Stimulated activated CD4-positive, alpha-beta T cell treated with anti-CD3 and anti-CD28 coated beads, Interleukin-1b, Interleukin-23, amount 100 ng/mL, for 48 hours (primary cell): Measurements from ENCODE around the gene CLEC4M.
"Not testable (repeated sequence)": the region's sequence is repeated elsewhere in the genome, so short reads cannot be mapped to it uniquely, and the experiment has no call there.

ENCODE experiments used
- DNase-seq: peaks from one replicate; pipeline ENCODE4 v3.0.0-alpha.2; 2020

CLEC4M gene

GRCh38 chr19:7779631-7780486 is 16.8 kb downstream of the CLEC4M start:
- DNase-seq: no peak

- no peak for DNase-seq
Measured at GRCh38 chr19:7781157-7781556, 18.1 kb downstream of the CLEC4M start.

DNA sequence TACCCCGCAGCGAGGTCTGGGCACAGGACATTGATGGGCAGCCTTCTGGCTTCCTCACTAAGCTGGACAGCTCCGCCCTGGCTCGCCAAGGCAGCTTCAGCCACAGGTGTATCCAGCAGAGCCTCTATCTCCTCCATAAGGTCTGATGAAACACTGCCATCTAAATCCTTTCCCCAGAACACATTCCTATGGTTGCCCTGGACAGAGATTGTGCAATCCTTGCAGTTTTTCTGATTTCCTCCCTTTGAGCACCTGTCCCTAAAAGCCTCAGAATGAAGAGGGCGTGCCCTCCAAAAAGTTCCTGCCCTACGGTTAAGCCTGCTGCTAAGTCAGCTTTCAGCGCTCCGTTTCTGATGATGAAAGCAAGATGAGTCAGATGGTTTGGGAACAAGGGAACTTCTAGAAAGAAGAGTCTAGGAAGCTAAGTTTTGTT is 21.0 kb downstream of the CLEC4M start:
- no peak for DNase-seq

- no peak for DNase-seq
Measured at GRCh38 chr19:7784856-7785255, 21.8 kb downstream of the CLEC4M start.

DNA sequence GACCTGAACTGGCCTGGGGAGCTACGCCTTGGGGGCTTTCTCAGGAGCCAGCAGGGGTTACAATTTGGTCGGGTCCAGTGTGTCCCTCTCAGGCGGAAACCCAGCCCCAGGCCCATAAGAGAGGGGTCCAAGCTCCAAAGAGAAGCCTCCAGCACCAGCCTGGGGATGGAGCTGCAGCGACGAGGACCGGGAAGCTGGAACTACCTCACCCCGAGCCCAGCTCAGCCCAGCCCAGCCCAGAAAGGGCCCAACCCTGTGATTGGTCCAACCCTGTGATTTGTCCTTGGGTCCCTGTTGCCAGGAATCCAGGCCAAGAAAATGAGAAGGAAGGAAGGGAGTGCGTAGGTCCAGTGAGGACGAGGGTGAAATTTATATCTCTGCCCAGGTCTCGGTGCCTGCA is 24.1 kb downstream of the CLEC4M start:
- no peak for DNase-seq

GRCh38 chr19:7787602-7788177 is 24.6 kb downstream of the CLEC4M start:
- no peak for DNase-seq

DNA sequence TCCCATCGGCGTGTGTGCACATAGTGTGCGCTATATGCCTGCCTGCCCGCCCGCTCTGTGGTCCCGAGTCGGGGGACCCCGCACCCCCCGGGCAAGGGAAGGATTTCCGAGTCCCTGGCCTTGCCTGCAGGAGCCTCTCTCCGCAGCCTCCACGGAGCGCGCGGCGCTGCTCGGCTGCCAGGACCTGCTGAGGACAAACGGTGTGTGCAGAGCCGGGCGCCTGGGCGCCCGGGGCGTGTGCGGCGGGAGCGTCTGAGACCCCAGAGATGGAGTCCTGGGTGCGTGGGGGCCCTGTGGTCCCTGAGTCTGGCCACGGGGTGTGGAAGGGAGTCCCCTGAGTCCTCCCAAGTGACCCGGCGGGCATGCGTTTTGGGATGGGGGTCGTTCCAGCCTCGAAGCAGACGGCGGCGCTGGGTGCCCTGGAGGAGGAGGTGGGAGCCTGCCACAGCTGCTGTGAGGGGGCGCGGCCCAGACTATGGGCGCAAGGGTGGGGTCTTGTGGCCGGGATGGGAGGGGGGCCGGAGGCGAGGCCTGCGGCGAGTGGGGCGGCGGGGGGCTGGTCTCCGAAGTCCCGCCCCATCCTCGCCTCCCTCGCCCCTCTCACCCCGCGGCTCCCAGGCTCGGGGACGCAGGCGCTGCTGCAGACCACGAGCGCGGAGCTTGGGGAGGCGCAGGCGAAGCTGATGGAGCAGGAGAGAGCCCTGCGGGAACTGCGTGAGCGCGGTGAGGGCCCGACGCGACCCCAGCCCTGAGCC is 25.3 kb downstream of the CLEC4M start:
- no peak for DNase-seq

DNA sequence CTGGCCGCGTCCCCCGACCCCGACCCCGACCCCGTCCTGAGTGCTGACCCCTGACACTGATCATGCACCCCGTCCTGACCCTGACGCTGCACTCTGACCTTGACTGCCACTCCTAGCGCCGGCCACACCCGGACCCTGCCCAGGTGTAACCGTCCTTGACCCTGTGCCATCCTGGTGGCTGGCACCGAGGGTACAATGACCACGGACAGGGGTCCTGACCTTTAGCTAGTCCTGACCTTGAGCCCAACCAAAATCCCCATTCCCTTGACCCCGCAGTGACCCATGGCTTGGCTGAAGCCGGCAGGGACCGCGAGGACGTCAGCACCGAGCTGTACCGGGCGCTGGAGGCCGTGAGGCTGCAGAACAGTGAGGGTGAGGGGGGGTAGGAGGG is 25.9 kb downstream of the CLEC4M start:
- no peak for DNase-seq

DNA sequence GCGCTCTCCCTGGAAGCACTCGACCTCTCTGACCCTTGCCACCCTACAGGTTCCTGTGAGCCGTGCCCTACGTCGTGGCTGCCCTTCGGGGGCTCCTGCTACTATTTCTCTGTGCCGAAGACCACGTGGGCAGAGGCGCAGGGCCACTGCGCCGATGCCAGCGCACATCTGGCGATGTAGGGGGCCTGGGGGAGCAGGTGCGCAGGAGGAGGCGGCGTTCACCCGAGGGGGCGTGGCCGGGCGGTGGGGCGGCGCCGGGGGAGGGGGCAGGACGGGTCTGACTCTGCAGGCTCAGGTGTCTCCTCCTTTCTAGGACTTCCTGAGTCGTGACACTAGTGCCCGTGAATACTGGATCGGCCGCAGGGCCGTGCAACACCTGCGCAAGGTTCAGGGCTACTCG is 26.4 kb downstream of the CLEC4M start:
- DNase-seq: peak; percentile 17

- no peak for DNase-seq
Measured at GRCh38 chr19:7790416-7790815, 27.4 kb downstream of the CLEC4M start.

DNA sequence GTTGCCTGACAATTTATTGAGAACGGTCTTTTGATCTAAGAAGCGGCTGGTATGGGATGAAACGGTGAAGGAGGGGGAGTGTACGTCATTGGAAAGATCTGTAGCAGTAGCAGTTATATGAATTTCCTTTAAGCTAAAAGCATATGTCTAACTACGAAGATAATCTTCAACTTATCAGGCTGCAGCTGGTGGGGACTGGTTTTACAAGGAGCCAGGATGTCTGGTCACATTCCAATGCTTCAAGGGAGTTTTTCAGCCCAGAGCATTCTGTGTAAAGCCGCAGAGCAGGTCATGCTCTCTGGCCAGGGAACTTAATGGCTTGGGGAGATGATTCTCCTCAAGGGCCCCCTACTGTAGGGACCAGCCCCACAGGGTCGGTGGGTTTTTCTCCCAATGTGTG is 29.2 kb downstream of the CLEC4M start:
- DNase-seq: no peak

- not testable (repeated sequence) for DNase-seq
Measured at GRCh38 chr19:7792701-7793100, 29.7 kb downstream of the CLEC4M start.

DNA sequence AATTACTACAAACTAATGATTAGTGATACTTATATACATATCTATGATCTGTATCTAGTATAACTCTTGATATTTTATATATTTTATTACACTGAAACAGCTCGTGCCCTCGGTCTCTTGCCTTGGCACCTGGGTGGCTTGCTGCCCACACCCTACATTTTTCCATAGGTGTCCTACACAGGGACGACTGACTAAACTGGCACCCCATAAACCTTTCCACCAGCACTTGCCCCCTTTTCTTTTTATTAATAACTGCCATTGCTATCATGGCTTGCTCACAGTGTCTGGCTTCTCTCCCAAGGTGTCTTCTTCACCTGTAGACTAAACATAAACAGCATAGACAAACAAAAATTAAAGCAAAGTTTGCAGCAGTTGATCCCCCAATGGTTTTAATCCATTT is 30.4 kb downstream of the CLEC4M start:
- no peak for DNase-seq

DNA sequence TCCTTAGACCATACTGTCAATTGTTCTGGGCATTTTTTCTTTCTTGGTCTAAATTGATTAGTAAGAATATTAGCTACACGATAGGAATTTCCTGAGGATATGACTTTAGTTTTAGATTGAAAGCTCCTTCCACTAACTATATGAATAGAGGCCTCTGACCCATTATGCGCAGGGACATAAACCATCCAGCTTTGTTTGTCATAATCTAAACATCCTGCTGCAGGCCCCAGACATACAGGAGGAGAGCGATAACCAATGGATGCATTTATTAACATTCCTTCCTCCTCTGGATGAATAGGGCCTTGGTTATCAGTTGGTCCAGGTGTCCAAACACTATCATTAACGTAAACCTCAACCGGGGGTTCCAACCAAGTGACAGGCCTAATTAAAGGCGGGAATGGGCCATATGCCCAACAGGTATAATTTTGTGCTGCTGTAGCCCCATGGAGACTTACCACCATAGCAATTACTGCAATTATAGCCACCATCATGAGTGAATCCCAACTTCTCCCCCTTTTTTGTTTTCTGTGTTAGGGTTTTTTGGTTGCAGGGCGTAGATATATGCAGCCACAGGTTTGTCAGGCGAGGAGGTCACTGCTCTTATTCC is 32.6 kb downstream of the CLEC4M start:
- DNase-seq: no peak

DNA sequence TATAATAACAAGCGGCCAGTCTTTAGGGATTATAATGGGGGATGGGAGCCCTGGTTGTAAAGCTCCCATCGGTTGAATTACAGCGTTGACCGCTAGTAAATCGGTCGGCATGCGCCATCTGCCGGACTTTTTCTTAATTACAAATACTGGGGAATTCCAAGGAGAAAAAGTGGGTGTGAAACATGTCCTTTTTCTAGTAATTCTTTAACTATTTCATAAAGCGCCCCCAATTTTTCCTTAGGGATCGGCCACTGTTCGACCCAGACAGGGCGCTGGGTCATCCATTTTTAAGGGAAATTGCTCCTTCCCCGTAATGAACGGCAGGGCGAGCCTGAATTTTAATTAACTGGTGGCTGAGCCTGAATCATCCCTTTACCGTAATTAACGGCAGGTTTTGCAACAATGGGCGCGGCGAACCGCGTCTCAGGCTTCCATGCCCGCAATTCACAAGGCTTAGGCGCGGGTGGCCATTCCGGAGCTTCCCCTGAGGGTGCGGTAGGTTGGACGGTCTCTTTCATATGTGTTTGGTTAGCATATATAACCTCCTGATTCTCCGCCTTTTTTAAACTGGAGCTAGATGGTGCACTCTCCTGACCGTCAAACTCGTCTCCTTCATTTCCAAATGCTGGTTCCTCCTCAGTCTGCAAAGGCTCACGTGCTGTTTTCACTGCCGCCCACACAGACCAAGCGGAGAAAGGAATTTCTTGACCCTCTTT is 36.8 kb downstream of the CLEC4M start:
- peak; percentile 46 for DNase-seq

DNA sequence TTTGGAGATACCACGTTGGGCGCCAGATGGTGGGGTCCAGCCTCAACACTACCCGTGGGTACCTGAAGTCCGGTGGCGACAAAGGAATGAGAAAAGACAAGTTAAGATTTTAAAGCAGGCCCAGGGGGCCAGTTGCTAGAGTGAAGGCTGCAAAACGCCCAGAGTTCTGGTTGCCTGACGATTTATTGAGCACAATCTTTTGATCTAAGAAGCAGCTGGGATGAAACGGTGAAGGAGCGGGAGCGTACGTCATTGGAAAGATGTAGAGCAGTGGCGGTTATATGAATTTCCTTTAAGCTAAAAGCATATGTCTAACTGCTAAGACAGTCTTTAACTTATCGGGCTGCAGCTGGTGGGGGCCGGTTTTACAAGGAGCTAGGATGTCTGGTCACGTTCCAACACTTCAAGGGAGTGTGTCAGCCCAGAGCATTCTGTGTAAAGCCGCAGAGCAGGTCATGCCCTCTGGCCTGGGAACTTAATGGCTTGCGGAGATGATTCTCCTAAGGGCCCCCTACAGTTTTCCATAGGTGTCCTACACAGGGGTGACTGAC is 38.1 kb downstream of the CLEC4M start:
- DNase-seq: no peak

- no peak for DNase-seq
Measured at GRCh38 chr19:7806234-7806633, 43.2 kb downstream of the CLEC4M start.

DNA sequence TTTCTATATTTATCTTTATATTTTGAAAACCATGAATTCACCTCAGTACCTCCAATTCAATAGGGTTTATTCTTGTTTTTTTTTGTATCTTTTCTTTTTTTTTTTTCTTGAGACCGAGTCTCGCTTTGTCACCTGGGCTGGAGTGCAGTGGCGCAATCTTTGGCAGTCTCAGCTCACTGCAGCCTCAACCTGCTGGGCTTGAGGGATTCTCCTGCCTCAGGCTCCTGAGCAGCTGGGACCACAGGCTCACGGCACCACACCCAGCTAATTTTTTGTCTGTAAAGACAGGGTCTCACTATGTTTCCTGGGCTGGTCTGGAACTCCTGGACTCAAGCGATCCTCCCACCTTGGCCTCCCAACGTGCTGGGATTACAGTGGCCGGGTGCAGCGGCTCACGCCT is 43.8 kb downstream of the CLEC4M start:
- DNase-seq: no peak

GRCh38 chr19:7808108-7808507 is 45.1 kb downstream of the CLEC4M start:
- DNase-seq: no peak

- DNase-seq: no peak
Measured at GRCh38 chr19:7811989-7812388, 48.9 kb downstream of the CLEC4M start.

- DNase-seq: no peak
Measured at GRCh38 chr19:7815325-7815724, 52.3 kb downstream of the CLEC4M start.

DNA sequence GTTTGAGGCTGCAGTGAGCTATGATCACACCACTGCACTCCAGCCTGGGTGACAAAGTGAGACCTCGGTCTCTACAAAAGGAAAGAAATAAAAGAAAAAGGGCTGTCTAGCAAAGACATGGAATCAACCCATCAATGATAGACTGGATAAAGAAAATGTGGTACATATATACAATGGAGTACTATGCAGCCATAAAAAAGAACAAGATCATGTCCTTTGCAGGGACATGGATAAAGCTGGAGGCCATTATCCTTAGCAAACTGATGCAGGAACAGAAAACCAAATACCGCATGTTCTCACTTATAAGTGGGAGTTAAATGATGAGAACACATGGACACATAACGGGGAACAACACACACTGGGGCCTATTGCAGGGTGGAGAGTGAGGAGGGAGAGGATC is 53.0 kb downstream of the CLEC4M start:
- DNase-seq: not testable (repeated sequence)
